NCI-H524 (cell line): Measurements from ENCODE around the gene C2orf42.
"Not testable (repeated sequence)": the region's sequence is repeated elsewhere in the genome, so short reads cannot be mapped to it uniquely, and the experiment has no call there.

ENCODE experiments used
- DNase-seq, 2 experiments: peaks; one replicate each; lab custom pipeline; 2025; lab: John Stamatoyannopoulos, UW

Gene C2orf42

DNA sequence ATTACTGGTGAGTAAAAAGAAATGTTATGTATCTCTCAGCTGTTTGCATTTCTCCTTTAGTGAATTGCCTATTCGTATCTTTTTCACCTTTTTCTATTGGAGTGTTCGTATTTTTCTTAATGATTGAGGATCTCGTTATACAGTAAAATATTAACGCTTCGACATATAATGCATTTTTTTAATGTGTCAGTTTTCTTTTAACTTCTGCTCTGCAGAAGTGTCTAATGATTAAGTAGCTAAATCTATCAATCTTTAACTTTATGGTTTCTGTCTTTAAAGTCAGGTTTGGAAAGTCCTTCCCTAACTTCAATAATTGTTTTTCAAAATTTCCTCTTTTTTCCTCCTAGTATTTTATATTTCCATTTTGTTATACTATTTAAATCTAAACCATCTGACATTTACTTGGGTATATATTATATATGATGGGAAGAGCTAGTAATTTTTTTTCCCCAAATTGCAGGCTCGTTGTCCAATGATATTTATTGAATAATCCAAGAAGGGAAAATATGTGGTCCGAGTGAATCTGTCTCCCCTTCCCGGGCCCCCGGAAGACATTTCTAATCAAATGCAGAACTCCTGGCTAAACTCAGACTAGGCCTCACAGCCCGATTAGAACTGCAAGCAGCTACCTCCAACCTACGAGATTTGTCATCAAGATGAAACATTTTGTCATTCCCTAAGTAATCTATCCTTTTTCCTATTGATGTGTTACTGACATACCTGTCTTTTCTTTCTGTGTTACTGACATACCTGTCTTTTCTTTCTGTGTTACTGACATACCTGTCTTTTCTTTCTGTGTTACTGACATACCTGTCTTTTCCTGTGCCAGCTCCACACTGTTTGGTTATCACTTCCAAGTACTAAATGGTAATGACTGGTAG lies 86.3 kb downstream of the C2orf42 start:
- no peak for DNase-seq

DNA sequence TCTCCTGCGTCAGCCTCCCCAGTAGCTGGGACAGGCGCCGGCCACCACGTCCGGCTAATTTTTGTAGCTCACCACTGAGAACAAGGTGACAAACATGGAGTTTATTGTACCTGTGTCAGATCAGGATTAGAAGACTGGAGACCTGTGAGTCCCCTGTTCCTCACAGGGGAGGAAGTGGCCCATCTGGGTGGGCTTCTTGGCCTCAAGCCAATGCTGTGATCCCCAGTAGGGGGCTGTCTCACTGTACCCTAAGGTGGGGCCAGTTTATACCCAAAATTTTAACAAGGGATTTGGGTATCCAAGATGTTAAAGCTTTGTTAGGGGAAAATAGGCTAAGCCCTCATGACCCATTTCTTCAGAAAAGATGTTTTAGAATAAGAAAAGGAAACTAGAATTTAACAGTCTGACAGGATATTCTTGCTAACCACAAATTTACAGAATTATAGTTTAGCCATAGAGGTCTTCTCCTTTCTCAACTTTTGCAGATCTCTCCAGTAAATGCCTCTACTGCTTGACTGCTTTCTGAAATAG lies 87.2 kb downstream of the C2orf42 start:
- DNase-seq, result no peak

- DNase-seq, result not testable (repeated sequence)
Measured at GRCh38 chr2:70102323-70102905, 88.4 kb downstream of the C2orf42 start.

DNA sequence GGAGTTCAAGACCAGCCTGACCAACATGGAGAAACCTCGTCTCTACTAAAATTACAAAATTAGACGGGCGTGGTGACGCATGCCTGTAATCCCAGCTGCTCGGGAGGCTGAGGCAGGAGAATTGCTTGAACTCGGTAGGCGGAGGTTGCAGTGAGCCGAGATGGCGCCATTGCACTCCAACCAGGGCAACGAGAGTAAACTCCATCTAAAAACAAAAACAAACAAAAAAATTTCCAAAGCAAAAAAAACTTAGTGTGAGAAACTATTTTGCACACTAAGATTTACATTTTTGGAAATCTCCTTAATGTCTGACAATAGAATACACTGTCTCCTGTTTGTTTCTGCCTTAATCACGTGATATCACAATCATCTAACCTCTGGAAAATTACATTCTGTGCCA lies 89.1 kb downstream of the C2orf42 start:
- not testable (repeated sequence) for DNase-seq

DNA sequence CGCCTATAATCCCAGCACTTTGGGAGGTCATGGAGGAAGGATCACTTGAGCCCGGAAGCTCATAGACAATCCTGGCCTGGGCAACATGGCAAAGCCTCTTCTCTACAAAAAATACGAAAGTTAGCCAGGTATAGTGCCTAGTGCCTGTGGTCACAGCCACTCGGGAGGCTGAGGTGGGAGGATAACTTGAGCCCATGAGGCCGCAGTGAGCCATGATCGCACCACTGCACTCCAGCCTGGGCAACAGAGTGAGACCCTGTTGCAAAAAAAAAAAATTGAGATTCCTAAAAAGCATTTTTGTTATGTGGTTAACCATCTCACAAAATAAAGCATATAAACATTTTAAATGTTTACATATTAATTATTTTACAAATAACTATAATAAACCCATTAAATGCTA lies 89.6 kb downstream of the C2orf42 start:
- no peak for DNase-seq
